HG02623 (cell line): ENCODE measurements around the gene TFPI.
"Not testable (repeated sequence)": the region's sequence is repeated elsewhere in the genome, so short reads cannot be mapped to it uniquely, and the experiment has no call there.

Experiments used
- ATAC-seq: cut with Tn5 transposase; IDR thresholded peaks from one replicate; pipeline ENCODE4 v1.9.1; 2021; ENCODE audit warnings: moderate library complexity; ENCODE audit not compliant: unreplicated experiment

Gene TFPI

DNA sequence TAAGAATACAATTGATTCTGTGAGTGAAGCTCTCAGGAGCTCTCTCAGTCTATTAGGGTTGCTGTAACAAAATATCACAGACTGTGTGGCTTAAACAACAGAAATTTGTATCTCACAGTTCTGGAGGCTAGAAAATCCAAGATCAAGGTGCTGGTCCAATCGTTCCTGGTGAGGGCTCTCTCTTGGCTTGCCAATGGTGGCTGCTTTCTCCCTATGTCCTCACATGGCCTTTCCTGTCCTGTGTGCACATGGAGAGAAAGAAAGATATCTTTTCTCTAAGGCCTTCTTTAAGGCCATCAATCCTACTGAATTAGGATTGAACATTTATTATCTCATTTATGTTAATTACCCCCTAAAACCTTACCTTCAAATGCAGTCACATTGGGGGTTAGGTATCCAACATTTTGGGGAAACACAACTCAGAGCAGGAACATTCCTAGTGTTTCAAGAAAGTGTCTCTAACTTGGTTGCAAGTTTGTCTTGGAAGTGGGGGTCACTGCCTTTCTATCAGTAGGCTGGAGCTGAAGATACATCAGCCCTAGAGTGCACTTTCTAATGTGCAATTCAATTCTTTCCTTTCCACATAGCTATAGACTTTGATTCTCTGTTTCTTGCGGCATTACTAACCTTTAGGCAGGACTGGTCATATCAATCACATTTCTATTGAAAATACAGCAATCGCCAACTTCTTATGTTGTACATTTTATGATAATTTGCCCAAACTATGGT lies 24.8 kb downstream of the TFPI start:
- ATAC-seq = no peak

DNA sequence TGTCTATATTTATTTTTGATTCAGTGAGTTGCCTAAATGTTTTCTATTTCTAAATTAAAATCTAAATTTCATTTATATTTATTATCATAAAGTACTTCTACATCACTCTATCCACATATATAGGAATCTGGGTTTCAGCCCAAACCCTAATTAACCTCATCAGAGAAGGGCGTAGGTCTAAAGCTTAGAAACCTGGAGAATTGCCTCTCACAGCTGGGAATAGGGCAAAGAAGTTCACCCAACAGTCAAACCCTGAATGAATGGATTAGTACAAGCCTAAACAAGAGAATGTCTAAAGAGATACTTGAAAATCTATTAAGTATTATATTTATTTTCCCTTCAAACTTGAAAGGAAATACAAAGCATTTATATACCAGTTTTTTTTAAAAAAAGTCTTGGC lies 26.2 kb downstream of the TFPI start:
- no peak for ATAC-seq

DNA sequence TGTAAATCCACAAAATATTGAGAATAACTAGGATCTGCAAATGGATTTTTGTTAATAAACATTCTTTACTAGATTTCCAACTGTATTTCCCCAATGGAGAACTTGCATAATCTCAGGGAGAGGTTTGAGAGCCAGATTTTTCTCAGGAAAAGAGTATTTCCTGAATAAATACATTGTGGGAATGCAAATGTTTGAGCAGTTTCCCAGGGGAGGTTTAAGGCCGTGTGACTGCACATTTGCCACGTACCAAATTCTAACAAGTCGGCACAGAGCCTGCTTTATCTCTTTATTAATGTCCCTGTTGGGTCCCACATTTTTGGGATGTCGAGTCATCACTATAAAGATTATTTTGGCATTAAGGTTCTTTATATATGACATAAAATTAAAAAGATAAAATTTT lies 27.0 kb downstream of the TFPI start:
- ATAC-seq = no peak

DNA sequence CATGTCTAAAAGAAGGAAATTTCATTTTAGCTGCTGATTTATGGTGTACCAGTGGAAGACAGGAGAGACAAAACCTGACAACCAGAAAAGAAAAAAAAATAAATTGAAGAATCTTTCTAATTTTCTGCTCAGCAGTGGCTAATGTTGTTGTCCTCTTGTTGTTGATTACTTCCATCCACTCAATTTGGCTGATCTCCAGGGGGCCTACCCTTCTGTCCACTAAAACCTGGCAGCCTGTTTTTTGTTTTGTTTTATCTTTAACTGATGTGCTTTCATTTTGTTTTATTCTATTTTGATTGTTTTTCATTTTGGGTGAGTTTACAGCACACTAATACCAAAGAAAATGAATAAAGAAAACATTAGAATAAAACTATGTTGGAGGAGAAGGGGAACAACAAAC lies 27.4 kb downstream of the TFPI start:
- ATAC-seq = no peak

DNA sequence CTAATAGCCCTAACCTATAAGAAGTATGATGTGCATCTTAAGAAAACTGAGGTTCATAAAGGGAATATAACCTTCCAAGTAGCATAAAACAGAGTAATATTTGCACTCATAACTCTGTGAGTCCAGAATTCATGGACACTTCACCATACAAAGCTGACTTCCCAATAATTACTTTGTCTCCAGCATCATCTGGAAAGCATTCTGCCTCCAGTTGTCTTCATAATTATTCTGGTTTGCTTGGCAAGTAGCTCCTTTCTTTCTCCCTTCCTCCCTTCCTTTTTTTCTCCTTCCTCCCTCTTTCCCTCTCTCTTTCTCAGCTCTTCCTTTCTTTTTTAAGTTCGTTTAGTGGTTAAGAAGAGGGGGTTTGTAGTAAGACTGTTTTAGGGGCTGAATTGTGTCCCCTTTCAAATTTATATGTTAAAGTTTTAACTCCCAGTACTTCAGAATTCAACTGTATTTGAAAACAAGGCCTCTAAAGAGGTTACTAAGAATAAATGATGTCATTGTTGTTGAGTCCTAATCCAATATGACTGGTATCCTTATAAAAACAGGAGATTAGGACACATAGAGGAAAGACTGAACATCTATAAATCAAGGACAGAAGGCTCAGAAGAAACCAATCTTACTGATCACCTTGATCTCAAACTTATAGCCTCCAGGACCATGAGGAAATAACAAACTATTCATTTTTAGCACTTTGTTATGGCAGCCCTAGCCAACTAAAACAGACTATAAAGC lies 28.9 kb downstream of the TFPI start:
- ATAC-seq = no peak

DNA sequence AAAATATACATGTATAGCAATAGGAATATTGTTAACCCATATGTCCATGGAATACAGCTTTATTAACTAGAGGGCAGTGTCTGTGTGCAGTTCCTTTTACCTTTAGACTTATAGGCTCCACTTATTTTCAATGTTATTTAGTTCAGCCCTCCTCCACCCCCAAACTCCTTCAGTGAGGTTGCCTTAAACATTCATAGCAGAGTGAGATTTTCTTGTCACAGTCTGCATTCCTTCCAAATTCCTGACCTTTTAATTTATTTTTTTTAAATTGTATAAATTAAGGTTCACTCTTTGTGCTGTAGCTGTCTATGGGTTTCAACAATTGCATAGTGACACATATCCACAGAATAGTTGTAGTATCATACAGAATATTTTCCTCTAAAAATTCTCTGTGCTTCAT lies 30.9 kb downstream of the TFPI start:
- no peak for ATAC-seq

DNA sequence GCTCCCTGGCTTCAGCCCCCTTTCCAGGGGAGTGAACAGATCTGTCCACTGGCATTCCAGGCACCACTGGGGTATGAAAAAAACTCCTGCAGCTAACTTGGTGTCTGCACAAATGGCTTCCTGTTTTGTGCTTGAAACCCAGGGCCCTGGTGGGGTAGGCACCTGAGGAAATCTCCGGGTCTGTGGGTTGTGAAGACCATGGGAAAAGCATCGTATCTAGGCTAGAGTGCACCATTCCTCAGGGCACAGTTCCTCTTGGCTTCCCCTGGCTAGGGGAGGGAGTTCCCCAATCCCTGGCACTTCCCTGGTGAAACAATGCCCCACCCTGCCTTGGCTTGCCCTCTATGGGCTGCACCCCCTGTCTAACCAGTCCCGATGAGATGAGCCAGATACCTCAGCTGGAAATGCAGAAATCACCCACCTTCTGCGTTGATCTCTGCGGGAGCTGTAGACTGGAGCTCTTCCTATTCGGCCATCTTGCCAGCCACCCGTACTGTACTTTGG lies 34.1 kb downstream of the TFPI start:
- no peak for ATAC-seq

DNA sequence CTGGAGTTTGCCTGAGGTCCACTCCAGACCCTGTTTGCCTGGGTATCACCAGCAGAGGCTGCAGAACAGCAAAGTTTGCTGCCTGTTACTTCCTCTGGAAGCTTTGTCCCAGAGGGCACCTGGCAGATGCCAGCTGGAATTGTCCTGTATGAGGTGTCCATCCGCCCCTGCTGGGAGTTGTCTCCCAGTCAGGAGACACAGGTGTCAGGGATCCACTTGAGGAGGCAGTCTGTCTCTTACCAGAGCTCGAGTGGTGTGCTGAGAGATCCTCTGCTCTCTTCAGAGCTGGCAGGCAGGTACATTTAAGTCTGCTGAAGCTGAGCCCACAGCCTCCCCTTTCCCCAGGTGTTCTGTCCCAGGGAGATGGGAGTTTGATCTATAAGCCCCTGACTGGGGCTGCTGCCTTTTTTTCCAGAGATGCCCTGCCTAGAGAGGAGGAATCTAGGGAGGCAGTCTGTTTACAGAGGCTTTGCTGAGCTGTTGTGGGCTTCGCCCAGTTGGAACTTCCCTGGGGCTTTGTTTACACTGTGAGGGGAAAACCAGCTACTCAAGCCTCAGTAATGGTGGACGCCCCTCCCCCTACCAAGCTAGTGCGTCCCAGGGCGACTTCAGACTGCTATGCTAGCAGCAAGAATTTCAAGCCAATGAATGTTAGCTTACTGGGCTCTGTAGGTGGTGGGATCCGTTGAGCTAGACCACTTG lies 34.7 kb downstream of the TFPI start:
- ATAC-seq = no peak

DNA sequence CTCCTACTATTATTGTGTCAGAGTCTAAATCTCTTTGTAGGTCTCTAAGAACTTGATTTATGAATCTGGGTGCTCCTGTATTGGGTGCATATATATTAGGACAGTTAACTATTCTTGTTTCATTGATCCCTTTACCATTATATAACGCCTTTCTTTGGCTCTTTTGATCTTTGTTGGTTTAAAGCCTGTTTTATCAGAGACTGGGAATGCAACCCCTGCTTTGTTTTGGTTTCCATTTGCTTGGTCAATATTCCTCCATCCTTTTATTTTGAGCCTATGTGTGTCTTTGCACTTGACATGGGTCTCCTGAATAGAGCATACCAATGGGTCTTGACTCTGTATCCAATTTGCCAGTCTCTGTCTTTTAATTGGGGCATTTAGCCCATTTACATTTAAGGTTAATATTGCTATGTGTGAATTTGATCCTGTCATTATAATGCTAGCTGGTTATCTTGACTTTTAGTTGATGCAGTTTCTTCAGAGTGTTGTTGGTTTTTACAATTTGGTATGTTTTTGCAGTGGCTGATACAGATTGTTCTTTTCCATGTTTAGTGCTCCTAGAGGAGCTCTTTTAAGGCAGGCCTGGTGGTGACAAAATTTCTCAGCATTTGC lies 36.4 kb downstream of the TFPI start:
- not testable (repeated sequence) for ATAC-seq

DNA sequence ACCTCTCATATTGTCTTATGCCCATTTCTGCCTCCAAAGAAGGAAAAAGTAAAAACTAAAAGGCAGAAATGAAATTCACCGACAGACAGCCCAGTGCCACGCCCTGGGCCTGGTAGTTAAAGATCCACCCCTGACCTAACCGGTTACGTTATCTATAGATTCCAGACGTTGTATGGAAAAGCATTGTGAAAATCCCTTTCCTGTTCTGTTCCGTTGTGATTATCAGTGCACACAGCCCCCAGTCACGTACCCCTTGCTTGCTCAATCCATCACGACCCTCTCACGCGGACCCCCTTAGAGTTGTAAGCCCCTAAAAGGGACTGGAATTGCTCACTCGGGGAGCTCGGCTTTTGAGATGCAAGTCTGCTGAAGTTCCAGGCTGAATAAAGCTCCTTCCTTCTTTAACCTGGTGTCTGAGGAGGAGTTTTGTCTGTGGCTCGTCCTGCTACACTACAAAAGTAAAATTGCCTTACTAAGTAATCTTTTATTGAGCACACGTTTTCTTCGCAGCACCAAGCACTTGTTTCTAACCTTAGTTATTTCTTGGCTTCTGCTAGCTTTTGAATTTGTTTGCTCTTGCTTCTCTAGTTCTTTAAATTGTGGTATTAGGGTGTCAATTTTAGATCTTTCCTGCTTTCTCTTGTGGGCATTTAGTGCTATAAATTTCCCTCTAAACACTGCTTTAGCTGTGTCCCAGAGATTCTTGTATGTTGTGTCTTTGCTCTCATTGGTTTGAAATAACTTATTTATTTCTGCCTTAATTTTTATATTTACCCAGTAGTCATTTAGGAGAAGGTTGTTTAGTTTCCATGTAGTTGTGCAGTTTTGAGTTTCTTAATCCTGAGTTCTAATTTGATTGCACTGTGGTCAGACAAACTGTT lies 37.4 kb downstream of the TFPI start:
- not testable (repeated sequence) for ATAC-seq

DNA sequence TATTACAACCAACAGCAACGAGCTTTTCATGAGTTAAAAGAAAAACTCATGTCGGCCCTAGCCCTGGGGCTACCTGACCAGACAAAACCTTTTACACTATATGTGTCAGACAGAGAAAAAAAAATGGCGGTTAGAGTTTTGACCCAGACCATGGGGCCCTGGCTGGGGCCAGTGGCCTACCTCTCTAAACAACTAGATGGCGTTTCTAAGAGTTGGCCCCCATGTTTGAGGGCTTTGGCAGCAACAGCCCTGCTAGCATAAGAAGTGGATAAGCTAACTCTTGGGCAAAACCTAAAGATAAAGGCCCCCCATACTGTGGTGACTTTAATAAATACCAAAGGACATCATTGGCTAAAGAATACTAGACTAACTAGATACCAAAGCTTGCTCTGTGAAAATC lies 39.3 kb downstream of the TFPI start:
- ATAC-seq = no peak

DNA sequence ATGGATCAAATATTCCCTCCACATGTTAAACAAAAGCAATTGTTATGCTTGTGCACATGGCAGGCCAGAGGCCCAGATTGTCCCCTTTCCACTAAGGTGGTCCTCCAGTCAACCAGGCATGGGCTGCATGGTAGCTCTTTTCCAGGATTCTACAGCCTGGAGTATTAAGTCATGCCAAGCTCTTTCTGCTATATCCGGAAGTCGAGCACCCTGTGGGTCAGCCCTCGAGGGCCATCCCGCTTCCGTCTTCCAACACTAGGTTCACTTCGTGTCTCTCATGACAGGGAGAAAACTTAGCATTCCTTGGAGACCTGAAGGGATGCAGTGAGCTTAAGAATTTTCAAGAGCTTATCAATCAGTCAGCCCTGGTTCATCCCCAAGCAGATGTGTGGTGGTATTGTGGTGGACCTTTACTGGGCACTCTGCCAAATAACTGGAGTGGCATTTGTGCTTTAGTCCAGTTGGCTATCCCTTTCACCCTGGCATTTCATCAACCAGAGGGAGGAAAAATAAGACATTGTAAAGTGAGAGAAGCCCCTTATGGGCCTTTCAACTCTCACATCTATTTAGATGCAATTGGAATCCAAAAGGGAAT lies 39.9 kb downstream of the TFPI start:
- not testable (repeated sequence) for ATAC-seq

DNA sequence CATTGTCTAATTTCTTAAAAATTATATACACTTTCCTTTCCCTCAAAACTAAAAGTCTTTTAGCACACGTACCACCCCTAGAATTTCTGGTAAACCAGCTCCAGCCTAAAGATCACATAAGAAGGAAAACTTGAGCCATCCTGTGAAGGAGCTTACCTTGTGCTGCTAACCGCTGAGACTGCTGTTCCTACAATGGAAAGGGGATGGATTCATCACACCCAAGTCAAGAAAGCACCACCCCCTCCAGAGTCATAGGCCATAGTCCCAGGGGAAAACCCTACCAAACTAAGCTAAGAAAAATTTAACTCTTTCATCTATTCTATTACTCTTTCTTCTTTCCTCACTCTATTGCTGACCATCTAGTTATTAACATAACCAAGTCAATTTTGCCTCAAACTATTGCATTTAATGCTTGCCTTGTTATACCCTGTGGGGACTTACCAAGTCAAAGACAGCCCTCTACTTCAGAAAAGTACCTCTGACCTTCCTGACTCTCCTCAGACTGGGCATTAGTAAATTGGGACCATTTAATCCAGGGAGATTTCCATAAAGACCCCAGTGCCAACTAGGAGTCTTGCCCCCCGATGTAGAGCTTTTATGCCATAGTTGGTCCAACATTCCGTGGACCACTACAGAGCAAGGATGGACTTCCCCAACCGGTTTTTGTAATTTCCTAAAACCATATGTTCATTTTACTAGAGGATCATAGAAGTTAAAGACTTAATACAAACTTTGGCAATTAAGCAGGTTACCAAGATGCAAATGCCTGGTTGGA lies 40.6 kb downstream of the TFPI start:
- ATAC-seq = not testable (repeated sequence)

DNA sequence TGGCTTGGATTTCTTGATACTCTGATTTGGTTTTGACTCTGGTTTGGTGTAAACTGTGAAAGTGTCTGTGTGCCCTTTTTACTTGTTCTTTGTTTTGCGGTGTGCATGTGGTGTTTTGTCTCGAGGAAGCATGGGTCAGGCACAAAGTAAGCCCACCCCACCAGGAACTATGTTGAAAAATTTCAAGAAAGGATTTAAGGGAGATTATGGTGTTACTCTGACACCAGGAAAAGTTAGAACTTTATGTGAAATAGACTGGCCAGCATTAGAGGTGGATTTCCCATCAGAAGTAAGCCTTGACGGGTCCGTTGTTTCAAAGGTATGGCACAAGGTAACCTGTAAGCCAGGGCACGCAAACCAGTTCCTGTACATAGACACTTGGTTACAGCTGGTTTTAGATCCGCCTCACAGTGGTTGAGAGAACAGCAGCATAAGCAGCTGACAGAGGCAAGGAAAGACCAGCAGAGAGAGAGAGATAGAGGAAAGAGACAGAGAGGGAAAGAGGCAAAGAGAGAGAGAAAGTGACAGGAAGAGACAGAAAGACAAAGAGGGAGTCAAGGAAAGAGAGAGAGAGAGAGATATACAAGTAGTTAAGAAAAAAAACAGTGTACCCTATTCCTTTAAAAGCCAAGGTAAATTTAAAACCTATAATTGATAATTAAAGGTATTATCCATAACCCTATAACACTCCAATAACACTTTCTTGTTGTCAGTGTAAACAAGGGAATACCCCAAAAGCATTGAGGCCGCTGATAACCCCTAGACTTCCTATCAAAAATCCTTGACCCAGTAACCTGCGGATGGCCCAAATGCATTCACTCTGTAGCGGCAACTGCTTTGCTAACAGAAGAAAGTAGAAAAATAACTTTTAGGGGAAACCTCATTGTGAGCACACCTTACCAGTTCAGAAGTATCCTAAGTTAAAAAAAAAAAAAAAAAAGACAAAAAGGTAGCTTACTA lies 42.6 kb downstream of the TFPI start:
- ATAC-seq = no peak

DNA sequence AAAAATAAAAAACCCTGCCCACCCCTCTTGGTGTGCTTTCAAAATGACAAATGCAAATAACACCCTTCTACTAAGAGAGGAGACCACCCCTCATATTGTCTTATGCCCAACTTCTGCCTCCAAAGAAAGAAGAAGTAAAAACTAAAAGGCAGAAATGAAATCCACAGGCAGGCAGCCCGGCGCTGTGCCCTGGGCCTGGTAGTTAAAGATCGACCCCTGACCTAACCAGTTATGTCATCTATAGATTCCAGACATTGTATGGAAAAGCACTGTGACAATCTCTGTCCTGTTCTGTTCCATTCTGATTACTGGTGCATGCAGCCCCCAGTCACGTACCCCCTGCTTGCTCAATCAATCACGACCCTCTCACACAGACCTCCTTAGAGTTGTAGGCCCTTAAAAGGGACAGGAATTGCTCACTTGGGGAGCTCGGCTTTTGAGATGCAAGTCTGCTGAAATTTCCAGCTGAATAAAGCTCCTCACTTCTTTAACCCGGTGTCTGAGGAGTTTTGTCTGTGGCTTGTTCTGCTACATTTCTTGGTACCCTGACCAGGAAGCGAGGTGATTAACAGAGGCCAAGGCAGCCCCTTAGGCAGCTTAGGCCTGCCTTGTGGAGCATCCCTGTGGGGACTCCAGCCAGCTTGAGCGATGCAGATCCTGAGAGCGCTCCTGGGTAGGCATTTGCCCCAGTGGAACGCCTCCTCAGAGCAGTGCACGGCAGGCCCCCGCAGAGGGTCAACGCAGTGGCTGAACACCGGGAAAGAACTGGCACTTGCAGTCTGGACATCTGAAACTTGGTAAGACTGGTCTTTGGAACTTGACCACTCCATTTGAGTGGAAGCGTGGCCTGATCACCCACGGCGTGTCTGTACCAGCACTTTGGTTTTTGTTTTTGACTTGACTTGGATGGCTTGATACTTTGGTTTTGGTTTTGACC lies 43.5 kb downstream of the TFPI start:
- ATAC-seq = not testable (repeated sequence)

DNA sequence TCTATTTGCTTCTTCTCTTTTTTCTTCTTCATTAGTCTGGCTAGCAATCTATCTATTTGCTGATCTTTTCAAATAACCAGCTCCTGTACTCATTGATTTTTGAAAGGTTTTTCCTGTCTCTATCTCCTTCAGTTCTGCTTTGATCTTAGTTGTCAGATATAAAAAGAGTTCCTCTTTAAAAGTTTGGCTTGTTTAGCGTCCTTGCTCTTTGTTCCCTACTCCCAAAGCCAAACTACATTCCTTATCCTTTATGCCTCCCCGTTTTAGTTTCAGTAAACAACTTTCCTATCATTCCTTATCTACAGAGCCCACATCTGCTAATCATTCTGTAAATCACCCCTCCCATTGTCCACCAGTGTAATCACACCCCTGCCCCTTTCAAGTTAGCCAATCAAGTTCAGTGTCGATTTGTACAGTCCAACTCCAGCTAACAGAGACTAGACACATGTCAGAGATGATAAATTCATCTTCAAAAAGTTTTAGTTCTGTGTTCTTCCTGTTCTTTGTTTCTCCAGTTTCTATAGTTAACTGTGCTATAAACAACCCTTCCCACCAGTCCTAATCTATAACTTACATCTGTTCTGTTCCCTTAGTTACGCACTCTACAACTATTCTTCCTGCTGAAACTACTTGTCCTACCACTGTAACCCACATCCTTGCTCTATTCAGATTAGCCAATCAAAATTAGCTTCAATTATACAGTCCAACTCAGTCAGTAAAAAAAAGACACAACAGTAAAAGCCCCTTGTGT lies 44.4 kb downstream of the TFPI start:
- no peak for ATAC-seq
